Caco-2 (cell line): ENCODE measurements around the gene PPP1R9B. TPM values are rescaled to one million over a fixed set of nuclear protein-coding genes. Genes with fewer than 3 reads are reported as not detected.

Experiments
- BruUV-seq: library from RNA; stranded (reverse); fragments of 400-500 nt; replicated peaks from 2 replicates; lab custom pipeline; 2021; lab: Mats Ljungman, UMichigan
- CTCF ChIA-PET: fragments of 300-600 bp; sonication (Branson Sonifier 250); formaldehyde crosslinking; loops from one replicate; lab custom pipeline; 2022; ENCODE audit warnings: antibody characterized with exemption; lab: Charles Lee
- POLR2A ChIA-PET: fragments of 300-600 bp; sonication (Branson Sonifier 250); formaldehyde crosslinking; loops from one replicate; lab custom pipeline; 2022; ENCODE audit warnings: antibody characterized with exemption; lab: Charles Lee
- DNase-seq, 2 experiments: peaks; one replicate each; pipeline versions ENCODE4 v3.0.0 to v3.0.0-alpha.2; 2020 to 2022
- H3K27me3 ChIP-seq: replicated peaks from 2 replicates; pipeline ENCODE4 v1.6.0; 2011; ENCODE audit warnings: low read length; ENCODE audit not compliant: control insufficient read depth, insufficient read depth
- H3K36me3 ChIP-seq: 2 replicates; pipeline ENCODE4 v1.5.1; 2011; ENCODE audit warnings: low read length; ENCODE audit not compliant: control insufficient read depth, insufficient read depth
- H3K4me1 ChIP-seq: fragments of 250-450 bp; sonication (Bioruptor Pico); 2 replicates; pipeline ENCODE4 v1.5.1; 2020; ENCODE audit warnings: mild to moderate bottlenecking
- H3K4me3 ChIP-seq: 2 replicates; pipeline ENCODE4 v1.5.1; 2011; ENCODE audit warnings: low read depth, mild to moderate bottlenecking, control low read depth, low read length
- H3K9me3 ChIP-seq: fragments of 250-450 bp; sonication (Bioruptor Pico); 2 replicates; pipeline ENCODE4 v1.5.1; 2020; ENCODE audit warnings: mild to moderate bottlenecking, moderate library complexity
- H3K27ac Mint-ChIP-seq: one replicate; pipeline ENCODE4 v1.8.0; 2022; ENCODE audit warnings: mixed read lengths; ENCODE audit not compliant: unreplicated experiment
- H3K27me3 Mint-ChIP-seq: one replicate; pipeline ENCODE4 v1.8.0; 2022; ENCODE audit warnings: mixed read lengths; ENCODE audit not compliant: insufficient read depth, unreplicated experiment
- H3K36me3 Mint-ChIP-seq: one replicate; pipeline ENCODE4 v1.8.0; 2022; ENCODE audit warnings: mild to moderate bottlenecking, mixed read lengths; ENCODE audit not compliant: insufficient read depth, unreplicated experiment
- H3K4me1 Mint-ChIP-seq: one replicate; pipeline ENCODE4 v1.8.0; 2022; ENCODE audit warnings: low read depth, mixed read lengths; ENCODE audit not compliant: unreplicated experiment
- H3K4me3 Mint-ChIP-seq: one replicate; pipeline ENCODE4 v1.8.0; 2022; ENCODE audit warnings: mild to moderate bottlenecking, moderate library complexity, mixed read lengths; ENCODE audit not compliant: unreplicated experiment
- H3K9me3 Mint-ChIP-seq: one replicate; pipeline ENCODE4 v1.8.0; 2022; ENCODE audit warnings: mixed read lengths; ENCODE audit not compliant: unreplicated experiment
- intact Hi-C: fragments of 100-400 bp; cut with micrococcal nuclease; formaldehyde crosslinking; loops from one replicate; pipeline ENCODE4 v1.10.0; 2022; ENCODE audit not compliant: unreplicated experiment
- total RNA-seq: library from RNA; stranded (reverse); gene quantifications from 2 replicates; pipeline ENCODE4 v1.2.3, GENCODE V29; 2022
- TF ChIP-seq, protein P1 (sequence below), 2 experiments: fragments of 200-600 bp in 1 of 2; IDR thresholded peaks; 1 replicate in 1 of 2; 2 replicates in 1 of 2; pipeline versions ENCODE4 v1.5.1 to v1.8.0; 2011 to 2022; ENCODE audit warnings: antibody characterized with exemption in 1 of 2, control low read depth in 1 of 2, inconsistent platforms in 1 of 2, low read depth in 1 of 2, low read length in 1 of 2, mild to moderate bottlenecking in 1 of 2, moderate library complexity in 1 of 2; ENCODE audit not compliant: insufficient read depth in 1 of 2, severe bottlenecking in 1 of 2, unreplicated experiment in 1 of 2

PPP1R9B gene
- total RNA-seq, 1 experiment from 2014 or later: 74.8 TPM

DNA sequence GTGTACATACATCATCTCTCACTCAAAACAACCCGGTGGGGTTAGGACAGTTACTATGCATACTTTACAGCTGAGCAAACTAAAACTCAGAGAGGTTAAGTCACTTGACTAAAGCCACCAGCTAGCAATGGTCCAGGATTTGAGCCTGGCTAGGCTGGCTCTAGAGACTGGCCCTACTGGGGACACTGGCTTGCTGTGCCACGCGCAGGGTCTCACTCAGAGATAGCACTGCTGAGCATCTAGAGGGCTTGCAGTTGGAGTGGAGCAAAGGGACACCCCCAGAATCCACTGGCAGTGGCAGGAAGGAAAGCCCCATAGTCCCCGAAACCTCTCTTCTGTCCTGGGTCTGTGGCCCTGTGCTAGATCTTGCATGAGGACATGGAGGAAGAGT lies 31.7 kb downstream of the PPP1R9B start:
- ChIA-PET CTCF (interaction anchor here (0.6 to 0.9 kb wide), 3 partner anchors 51 to 203 kb away, joined by 3 to 4 read pairs (median 3); no protein-coding TSS in a partner anchor), POLR2A (no interaction called here)
- intact Hi-C loops: no loop called here
- no peak overlapping the region for H3K4me3 Mint-ChIP-seq
- H3K9me3 Mint-ChIP-seq: no peaks in the 10 kb centered on the region
- peak in 1 of 2 experiments; percentile 41 for DNase-seq
- H3K9me3 ChIP-seq: no peaks in the 10 kb centered on the region
- H3K27ac Mint-ChIP-seq: no peak overlapping the region
- H3K4me1 ChIP-seq: no peaks in the 10 kb centered on the region; the same call in 1 of the 2 replicates
- H3K4me1 Mint-ChIP-seq: peaks cover 4% of the 10 kb centered on the region
- H3K36me3 ChIP-seq: no peaks in the 10 kb centered on the region
- H3K36me3 Mint-ChIP-seq: no peaks in the 10 kb centered on the region
- H3K27me3 ChIP-seq: no peaks in the 10 kb centered on the region
- BruUV-seq: no TSS peak
- H3K27me3 Mint-ChIP-seq: no peaks in the 10 kb centered on the region
- H3K4me3 ChIP-seq: no peak overlapping the region
- TF ChIP-seq, protein P1, sequence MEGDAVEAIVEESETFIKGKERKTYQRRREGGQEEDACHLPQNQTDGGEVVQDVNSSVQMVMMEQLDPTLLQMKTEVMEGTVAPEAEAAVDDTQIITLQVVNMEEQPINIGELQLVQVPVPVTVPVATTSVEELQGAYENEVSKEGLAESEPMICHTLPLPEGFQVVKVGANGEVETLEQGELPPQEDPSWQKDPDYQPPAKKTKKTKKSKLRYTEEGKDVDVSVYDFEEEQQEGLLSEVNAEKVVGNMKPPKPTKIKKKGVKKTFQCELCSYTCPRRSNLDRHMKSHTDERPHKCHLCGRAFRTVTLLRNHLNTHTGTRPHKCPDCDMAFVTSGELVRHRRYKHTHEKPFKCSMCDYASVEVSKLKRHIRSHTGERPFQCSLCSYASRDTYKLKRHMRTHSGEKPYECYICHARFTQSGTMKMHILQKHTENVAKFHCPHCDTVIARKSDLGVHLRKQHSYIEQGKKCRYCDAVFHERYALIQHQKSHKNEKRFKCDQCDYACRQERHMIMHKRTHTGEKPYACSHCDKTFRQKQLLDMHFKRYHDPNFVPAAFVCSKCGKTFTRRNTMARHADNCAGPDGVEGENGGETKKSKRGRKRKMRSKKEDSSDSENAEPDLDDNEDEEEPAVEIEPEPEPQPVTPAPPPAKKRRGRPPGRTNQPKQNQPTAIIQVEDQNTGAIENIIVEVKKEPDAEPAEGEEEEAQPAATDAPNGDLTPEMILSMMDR (IDR thresholded peaks at IDR 0.05; ENCODE audit: insufficient read depth in 1 of 2, low read depth in 1 of 2, low read length in 1 of 2, severe bottlenecking in 1 of 2, unreplicated experiment in 1 of 2): no peak

DNA sequence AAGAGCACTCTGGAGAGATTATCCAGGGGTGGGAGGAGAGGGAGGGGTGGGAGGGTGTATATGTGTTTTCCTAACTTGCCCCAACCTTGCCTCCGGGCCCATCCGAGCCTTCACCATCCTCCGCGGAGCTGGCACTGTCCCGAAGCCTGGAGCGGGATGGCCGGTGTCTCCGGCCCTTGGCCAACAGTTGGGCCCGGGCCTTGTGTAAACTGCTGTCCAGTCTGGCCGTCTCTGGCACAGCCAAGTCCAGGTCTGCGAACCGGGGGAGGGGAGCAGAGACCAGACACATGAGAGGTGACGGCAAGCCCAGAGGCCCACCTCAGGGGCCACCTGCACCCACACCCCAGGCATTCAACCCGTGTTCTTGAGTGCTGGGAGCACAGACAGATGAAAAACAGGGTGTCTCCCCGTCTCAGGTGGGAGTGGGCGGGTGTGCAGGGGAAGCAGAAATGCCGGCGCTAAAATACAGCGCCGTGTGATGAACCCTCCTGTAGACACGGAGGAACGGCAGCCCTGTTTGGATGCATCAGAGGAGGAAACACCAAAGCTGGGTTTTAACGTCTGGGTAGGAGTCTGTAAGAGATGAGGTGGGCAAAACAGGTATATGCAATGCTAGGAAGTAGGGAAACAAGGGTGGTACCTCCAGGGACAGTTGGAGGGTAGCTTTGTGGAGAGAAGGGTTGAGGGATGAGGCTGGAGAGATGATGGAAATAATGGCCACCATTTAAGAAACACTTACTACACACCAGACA lies 32.2 kb downstream of the PPP1R9B start:
- peaks cover 4% of the 10 kb centered on the region for H3K4me1 Mint-ChIP-seq
- H3K4me1 ChIP-seq: 0 out of 2 replicates have a peak, but pooled peaks cover 5% of the 10 kb centered on the region
- no peaks in the 10 kb centered on the region for H3K36me3 ChIP-seq
- TF ChIP-seq, protein P1 (IDR thresholded peaks at IDR 0.05; ENCODE audit: insufficient read depth in 1 of 2, low read depth in 1 of 2, low read length in 1 of 2, severe bottlenecking in 1 of 2, unreplicated experiment in 1 of 2): no peak
- no peak overlapping the region for H3K4me3 Mint-ChIP-seq
- no peaks in the 10 kb centered on the region for H3K27me3 Mint-ChIP-seq
- H3K36me3 Mint-ChIP-seq: no peaks in the 10 kb centered on the region
- no TSS peak for BruUV-seq
- ChIA-PET CTCF (interaction anchor here (0.6 to 0.9 kb wide), 3 partner anchors 23 to 203 kb away, joined by 3 to 6 read pairs (median 3); no protein-coding TSS in a partner anchor), POLR2A (no interaction called here)
- no peak overlapping the region for H3K4me3 ChIP-seq
- H3K27ac Mint-ChIP-seq: no peak overlapping the region
- H3K27me3 ChIP-seq: no peaks in the 10 kb centered on the region
- H3K9me3 Mint-ChIP-seq: no peaks in the 10 kb centered on the region
- peak; percentile 29 to 48 for DNase-seq
- intact Hi-C loops: no loop called here
- no peaks in the 10 kb centered on the region for H3K9me3 ChIP-seq

DNA sequence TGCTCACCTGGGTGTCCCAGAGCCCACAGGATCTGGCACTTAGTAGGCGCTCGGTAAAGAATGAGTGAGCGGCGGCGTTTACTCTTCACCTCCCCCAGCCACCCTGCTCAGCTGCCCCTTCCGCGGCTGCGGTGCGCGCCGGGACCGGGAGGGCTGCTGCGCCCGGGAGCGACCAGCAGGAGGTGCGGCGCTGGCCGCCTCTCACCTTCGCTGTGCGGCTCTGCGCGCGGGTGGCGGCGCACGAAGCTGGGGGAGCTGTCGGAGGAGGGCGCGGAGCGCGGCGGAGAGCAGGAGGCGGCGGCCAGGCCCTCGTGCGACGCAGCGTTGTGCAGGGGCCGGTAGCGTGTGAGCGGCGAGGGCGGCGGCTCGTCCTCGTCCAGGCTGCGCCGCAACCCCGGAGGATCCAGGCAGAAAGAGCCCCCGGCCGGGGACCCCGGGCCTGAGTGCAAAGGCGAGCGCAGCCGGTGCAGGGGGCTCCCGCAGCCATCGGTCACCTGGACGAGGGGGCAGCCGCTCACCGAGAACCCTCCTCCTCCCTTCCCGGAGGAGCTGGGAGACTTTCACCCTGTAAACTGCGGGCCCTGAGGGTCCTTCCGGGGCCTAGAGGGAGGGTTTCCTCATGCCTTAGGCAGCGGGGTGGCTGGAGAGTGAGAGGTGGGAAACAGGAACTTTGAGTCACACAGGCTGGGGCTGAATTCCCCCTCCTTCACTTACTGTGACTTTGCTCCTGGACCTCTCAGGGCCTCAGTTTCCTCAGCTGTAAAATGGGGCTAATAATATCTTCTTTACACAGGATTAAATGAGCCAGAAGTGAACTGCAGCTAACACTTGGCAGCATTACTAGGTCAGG lies 33.0 kb downstream of the PPP1R9B start:
- ChIA-PET POLR2A (no interaction called here), CTCF (interaction anchor here (0.8 to 1.1 kb wide), 2 partner anchors 14 to 202 kb away, joined by 3 read pairs; no protein-coding TSS in a partner anchor)
- no TSS peak for BruUV-seq
- no peaks in the 10 kb centered on the region for H3K36me3 Mint-ChIP-seq
- Histone ChIP-seq H3K36me3 (no peaks in the 10 kb centered on the region), H3K9me3 (no peaks in the 10 kb centered on the region), H3K4me1 (peaks cover 11% of the 10 kb centered on the region), H3K27me3 (no peaks in the 10 kb centered on the region), H3K4me3 (no peak overlapping the region)
- no peaks in the 10 kb centered on the region for H3K9me3 Mint-ChIP-seq
- DNase-seq: peak; percentile 53 to 60
- H3K27ac Mint-ChIP-seq: no peak overlapping the region
- H3K27me3 Mint-ChIP-seq: no peaks in the 10 kb centered on the region
- H3K4me1 Mint-ChIP-seq: peaks cover 4% of the 10 kb centered on the region
- TF ChIP-seq, protein P1 (IDR thresholded peaks at IDR 0.05; ENCODE audit: insufficient read depth in 1 of 2, low read depth in 1 of 2, low read length in 1 of 2, severe bottlenecking in 1 of 2, unreplicated experiment in 1 of 2): peak in 1 of 2 experiments; percentile 17
- intact Hi-C loops: no loop called here
- H3K4me3 Mint-ChIP-seq: no peak overlapping the region
